K562 (cell line): ENCODE results near the gene B3GALT6. TPM values are rescaled to one million over a fixed set of nuclear protein-coding genes. Genes with fewer than 3 reads are reported as not detected.

Experiments used
- ARID2 ChIP-seq: fragments of 450-650 bp; IDR thresholded peaks from 2 replicates; pipeline ENCODE4 v1.6.1; 2017; ENCODE audit warnings: antibody characterized with exemption, mild to moderate bottlenecking
- BRCA1 ChIP-seq, 2 experiments: fragments of 450-650 bp in 1 of 2; sonication (generic) in 1 of 2; formaldehyde crosslinking in 1 of 2; IDR thresholded peaks; 2 replicates each; pipeline versions ENCODE4 v1.5.0 to v1.6.1; 2017 to 2020; ENCODE audit warnings: mild to moderate bottlenecking in 1 of 2, missing genetic modification reagents in 1 of 2
- CTCFL ChIP-seq: IDR thresholded peaks from 2 replicates; pipeline ENCODE4 v1.6.1; 2011; ENCODE audit warnings: borderline replicate concordance, low read depth, mild to moderate bottlenecking, moderate library complexity, low read length; ENCODE audit not compliant: insufficient read depth, poor library complexity, severe bottlenecking
- DIDO1 ChIP-seq: fragments of 450-650 bp; IDR thresholded peaks from 2 replicates; pipeline ENCODE4 v1.6.1; 2016; ENCODE audit warnings: low read depth, missing biosample characterization, missing genetic modification characterization
- DNMT1 ChIP-seq: fragments of 450-650 bp; IDR thresholded peaks from 2 replicates; pipeline ENCODE4 v1.6.1; 2016; ENCODE audit warnings: antibody characterized with exemption, mild to moderate bottlenecking
- ETV5 ChIP-seq: sonication (generic); formaldehyde crosslinking; IDR thresholded peaks from 2 replicates; pipeline ENCODE4 v1.4.0; 2020; ENCODE audit warnings: low read depth, mild to moderate bottlenecking, missing genetic modification reagents
- FOSL1 ChIP-seq: fragments of 200-800 bp; sonication (Bioruptor generic); conservative IDR thresholded peaks from 2 replicates; pipeline ENCODE4 v1.6.1; 2016; ENCODE audit warnings: missing genetic modification characterization, missing compliant biosample characterization
- HDAC2 ChIP-seq: fragments of 450-650 bp; IDR thresholded peaks from 2 replicates; pipeline ENCODE4 v1.6.1; 2016; ENCODE audit warnings: mild to moderate bottlenecking
- KAT7 ChIP-seq: sonication (generic); formaldehyde crosslinking; IDR thresholded peaks from 2 replicates; pipeline ENCODE4 v1.8.0; 2022; ENCODE audit warnings: missing genetic modification reagents, mild to moderate bottlenecking, borderline replicate concordance
- MAX ChIP-seq: sonication (generic); formaldehyde crosslinking; IDR thresholded peaks from 2 replicates; pipeline ENCODE4 v1.9.0; 2022; ENCODE audit warnings: mild to moderate bottlenecking, missing genetic modification reagents
- NFIC ChIP-seq: fragments of 450-650 bp; IDR thresholded peaks from 2 replicates; pipeline ENCODE4 v1.6.1; 2017; ENCODE audit warnings: mild to moderate bottlenecking, inconsistent platforms
- POLR2G ChIP-seq: fragments of 200-400 bp; formaldehyde crosslinking; IDR thresholded peaks from 2 replicates; pipeline ENCODE4 v1.6.1; 2017; ENCODE audit warnings: low read depth, mild to moderate bottlenecking, antibody characterized with exemption, low read length, moderate library complexity
- SMAD2 ChIP-seq: fragments of 150-350 bp; IDR thresholded peaks from 2 replicates; pipeline ENCODE4 v1.6.1; 2014; ENCODE audit warnings: low read depth, mild to moderate bottlenecking, low read length
- XRCC3 ChIP-seq: fragments of 450-650 bp; IDR thresholded peaks from 2 replicates; pipeline ENCODE4 v1.6.1; 2017; ENCODE audit warnings: mild to moderate bottlenecking, moderate library complexity
- ZBED1 ChIP-seq: IDR thresholded peaks from 2 replicates; pipeline ENCODE4 v1.6.1; 2014
- ZBTB2 ChIP-seq: fragments of 450-650 bp; IDR thresholded peaks from 2 replicates; pipeline ENCODE4 v1.6.1; 2016; ENCODE audit warnings: antibody characterized with exemption
- ZFP30 ChIP-seq: fragments of 250-450 bp; sonication (Bioruptor Pico); IDR thresholded peaks from 2 replicates; pipeline ENCODE4 v1.8.0; 2022; ENCODE audit warnings: moderate library complexity, mild to moderate bottlenecking, inconsistent platforms, borderline replicate concordance
- ZNF124 ChIP-seq: sonication (generic); formaldehyde crosslinking; IDR thresholded peaks from 2 replicates; pipeline ENCODE4 v1.8.1; 2022; ENCODE audit warnings: missing genetic modification reagents
- ZNF184 ChIP-seq: sonication (generic); formaldehyde crosslinking; IDR thresholded peaks from 2 replicates; pipeline ENCODE4 v1.5.0; 2020; ENCODE audit warnings: missing genetic modification reagents
- ZNF239 ChIP-seq: fragments of 250-450 bp; sonication (Bioruptor Pico); IDR thresholded peaks from 2 replicates; pipeline ENCODE4 v1.4.0; 2020; ENCODE audit warnings: mild to moderate bottlenecking
- ZNF436 ChIP-seq: fragments of 250-450, 450-650 bp; sonication (Bioruptor Pico); formaldehyde crosslinking; IDR thresholded peaks from 2 replicates; pipeline ENCODE4 v1.7.0; 2020; ENCODE audit warnings: mild to moderate bottlenecking
- ZNF707 ChIP-seq: fragments of 250-450 bp; sonication (Bioruptor Pico); conservative IDR thresholded peaks from 2 replicates; pipeline ENCODE4 v1.8.0; 2022; ENCODE audit warnings: inconsistent platforms, mild to moderate bottlenecking, moderate library complexity
- ZNF740 ChIP-seq, 3 experiments: fragments of 200-800 bp in 1 of 3; sonication (Bioruptor generic) in 1 of 3; sonication (generic) in 1 of 3; formaldehyde crosslinking in 1 of 3; IDR thresholded peaks; 2 replicates each; pipeline versions ENCODE4 v1.6.1 to v1.8.0; 2016 to 2022; ENCODE audit warnings: mild to moderate bottlenecking in 2 of 3, missing compliant biosample characterization in 2 of 3, missing genetic modification characterization in 2 of 3, missing genetic modification reagents in 1 of 3
- ZSCAN32 ChIP-seq: fragments of 450-650 bp; formaldehyde crosslinking; IDR thresholded peaks from 2 replicates; pipeline ENCODE4 v1.4.0; 2020; ENCODE audit warnings: mild to moderate bottlenecking, moderate library complexity
- polyA plus RNA-seq, 8 experiments: library from polyadenylated mRNA; depleted of rRNA in 4 of 8; stranded (reverse) in 5 of 8; unstranded in 3 of 8; fragments of >200 nt; fragmentation: Nextera tagmentation in 2 of 8; fragmentation: Illumina TruSeq in 1 of 8; extraction: Ambion mirVana in 2 of 8; extraction: Trizol in 1 of 8; gene quantifications; 2 replicates each; pipeline versions ENCODE4 v1.2.1 to v1.2.3, GENCODE V29; 2011 to 2014; ENCODE audit warnings: inconsistent platforms in 1 of 8, missing spikeins in 1 of 8
- total RNA-seq, 7 experiments: library from RNA; depleted of rRNA in 6 of 7; stranded (reverse); fragments of >200 nt in 6 of 7; fragmentation: Illumina TruSeq in 2 of 7; extraction: Trizol in 2 of 7; gene quantifications; 2 replicates each; pipeline versions ENCODE4 v1.2.1 to v1.2.3, GENCODE V29; 2011 to 2021; ENCODE audit warnings: low replicate concordance in 1 of 7

The B3GALT6 gene
- total and polyA plus RNA-seq, 9 of the 15 experiments (the other 6 are each of a cell fraction or from before 2014, with no cell fraction given) = 0.68 to 29.8 (median 9.9) TPM

- no peak for TF ChIP-seq ZNF707 (CRISPR knock-in tag)
- peak; percentile 87 for TF ChIP-seq FOSL1 (tag)
- peak; percentile 62 for TF ChIP-seq NFIC
- no peak for TF ChIP-seq XRCC3
- TF ChIP-seq ARID2 = no peak
- TF ChIP-seq ZNF740 (CRISPR knock-in tag; IDR thresholded peaks at IDR 0.05) = no peak
- TF ChIP-seq ZNF740 (tag; IDR thresholded peaks at IDR 0.05) = 0 out of 4 replicates have a peak, but pooled peaks of 1 of the 2 experiments have one; percentile 31
- no peak for TF ChIP-seq HDAC2
- no peak for TF ChIP-seq ZBED1
- TF ChIP-seq ZNF184 = no peak
- peak; percentile 26 for TF ChIP-seq CTCFL
- TF ChIP-seq ETV5 (CRISPR knock-in tag) = 0 out of 2 replicates have a peak, but pooled peaks have one; percentile 37
- no peak for TF ChIP-seq ZNF124
- TF ChIP-seq BRCA1 (IDR thresholded peaks at IDR 0.05) = no peak
- TF ChIP-seq BRCA1 (CRISPR knock-in tag; IDR thresholded peaks at IDR 0.05) = no peak
- peak; percentile 55; the same call in 1 of the 2 replicates for TF ChIP-seq ZBTB2
- no peak for TF ChIP-seq DIDO1 (tag)
- TF ChIP-seq MAX = 0 out of 2 replicates have a peak, but pooled peaks have one; percentile 28
- peak; percentile 77 for TF ChIP-seq POLR2G
- no peak for TF ChIP-seq DNMT1
- 0 out of 2 replicates have a peak, but pooled peaks have one; percentile 56 for TF ChIP-seq KAT7
- TF ChIP-seq ZFP30 (CRISPR knock-in tag) = no peak
- no peak for TF ChIP-seq ZSCAN32 (CRISPR knock-in tag)
- no peak for TF ChIP-seq SMAD2
- TF ChIP-seq ZNF436 (CRISPR knock-in tag) = no peak
- TF ChIP-seq ZNF239 = no peak
These were observed 30.9 kb upstream of the B3GALT6 start (continued) for GRCh38 chr1:1200876-1201810.
